Keratinocyte (primary cell): ENCODE measurements around the gene BATF3. TPM values are rescaled to one million over a fixed set of nuclear protein-coding genes. Genes with fewer than 3 reads are reported as not detected.

Experiments used
- DNase-seq: peaks from one replicate; pipeline ENCODE4 v3.0.0-alpha.2; 2011; ENCODE audit warnings: low read depth, missing footprints, low spot score
- FAIRE-seq: peaks from 2 replicates; lab custom pipeline; 2011; peaks lifted over from hg19 to GRCh38; lab: Jason Lieb, UNC
- H2AFZ ChIP-seq: 2 replicates; pipeline ENCODE4 v1.6.0; 2012; ENCODE audit warnings: low read length, control low read depth, inconsistent platforms; ENCODE audit not compliant: control insufficient read depth
- H3K27ac ChIP-seq: 2 replicates; pipeline ENCODE4 v1.5.1; 2011; ENCODE audit warnings: low read length; ENCODE audit not compliant: control insufficient read depth, insufficient read depth
- H3K27me3 ChIP-seq: 3 replicates; pipeline ENCODE4 v1.6.0; 2011; ENCODE audit warnings: low read length; ENCODE audit not compliant: control insufficient read depth, insufficient read depth; ENCODE audit errors: extremely low read depth
- H3K36me3 ChIP-seq, 2 experiments: 2 replicates in 1 of 2; 3 replicates in 1 of 2; pipeline ENCODE4 v1.5.1; 2011; ENCODE audit warnings: low read length in 2 of 2, mild to moderate bottlenecking in 1 of 2; ENCODE audit not compliant: control insufficient read depth in 2 of 2, insufficient read depth in 2 of 2; ENCODE audit errors: extremely low read depth in 1 of 2
- H3K4me1 ChIP-seq: 3 replicates; pipeline ENCODE4 v1.5.1; 2011; ENCODE audit warnings: low read length; ENCODE audit not compliant: control insufficient read depth, insufficient read depth; ENCODE audit errors: extremely low read depth
- H3K4me2 ChIP-seq: 3 replicates; pipeline ENCODE4 v1.6.0; 2011; ENCODE audit warnings: low read depth, low read length; ENCODE audit not compliant: control insufficient read depth, insufficient read depth; ENCODE audit errors: extremely low read depth
- H3K4me3 ChIP-seq, 3 experiments: fragments of 200-600 bp in 1 of 3; sonication (generic) in 1 of 3; 2 replicates in 2 of 3; 3 replicates in 1 of 3; pipeline ENCODE4 v1.5.1; 2011 to 2016; ENCODE audit warnings: low read length in 3 of 3, mild to moderate bottlenecking in 3 of 3, control low read depth in 2 of 3, inconsistent platforms in 1 of 3, low read depth in 1 of 3, mixed read lengths in 1 of 3, mixed run types in 1 of 3, moderate library complexity in 1 of 3; ENCODE audit not compliant: control insufficient read depth in 2 of 3, insufficient read depth in 2 of 3; ENCODE audit errors: extremely low read depth in 1 of 3
- H3K79me2 ChIP-seq: 2 replicates; pipeline ENCODE4 v1.6.0; 2012; ENCODE audit warnings: low read length; ENCODE audit not compliant: control insufficient read depth, insufficient read depth
- H3K9ac ChIP-seq: 3 replicates; pipeline ENCODE4 v1.6.0; 2011; ENCODE audit warnings: low read length; ENCODE audit not compliant: control insufficient read depth, insufficient read depth; ENCODE audit errors: extremely low read depth
- H3K9me1 ChIP-seq: 3 replicates; pipeline ENCODE4 v1.6.0; 2011; ENCODE audit warnings: low read length; ENCODE audit not compliant: control insufficient read depth, insufficient read depth; ENCODE audit errors: extremely low read depth
- H3K9me3 ChIP-seq: 2 replicates; pipeline ENCODE4 v1.5.1; 2012; ENCODE audit warnings: low read depth, low read length; ENCODE audit not compliant: control insufficient read depth
- H4K20me1 ChIP-seq: 3 replicates; pipeline ENCODE4 v1.6.0; 2011; ENCODE audit warnings: low read length; ENCODE audit not compliant: control insufficient read depth, insufficient read depth; ENCODE audit errors: extremely low read depth
- EZH2 ChIP-seq: IDR thresholded peaks from one replicate; pipeline ENCODE4 v1.6.1; 2012; ENCODE audit warnings: inconsistent platforms, mild to moderate bottlenecking, low read length, moderate library complexity
- dilution Hi-C: fragments of 300-500 bp; cut with MboI; formaldehyde crosslinking; loops from one replicate; pipeline ENCODE4 v1.7.0; 2020; ENCODE audit warnings: low sequenced_read_pairs; ENCODE audit not compliant: extremely low pct_ligation_motif_present
- polyA plus RNA-seq, 5 experiments: library from polyadenylated mRNA; depleted of rRNA in 3 of 5; stranded (reverse) in 3 of 5; stranded (forward) in 1 of 5; unstranded in 1 of 5; fragments of >200 nt; gene quantifications; 1 replicate in 1 of 5; 2 replicates in 3 of 5; 3 replicates in 1 of 5; pipeline versions ENCODE4 v1.2.1 to v1.2.3, GENCODE V29; 2011 to 2012; ENCODE audit warnings: missing spikeins in 2 of 5, low read depth in 1 of 5, low replicate concordance in 1 of 5
- TF ChIP-seq, protein P1 (sequence below), 3 experiments: IDR thresholded peaks in 1 of 3; conservative IDR thresholded peaks in 1 of 3; optimal IDR thresholded peaks in 1 of 3; 2 replicates in 2 of 3; 3 replicates in 1 of 3; pipeline versions ENCODE3 to v1.5.1; 2011; ENCODE audit warnings: low read length in 3 of 3, mild to moderate bottlenecking in 3 of 3, moderate library complexity in 2 of 3, control low read depth in 1 of 3, inconsistent platforms in 1 of 3; ENCODE audit not compliant: insufficient read depth in 2 of 3; ENCODE audit errors: extremely low read depth in 1 of 3

The BATF3 gene
- polyA plus RNA-seq, 1 donor (not counting 4 experiments of a cell fraction or from before 2014, with no cell fraction given) = not detected

DNA sequence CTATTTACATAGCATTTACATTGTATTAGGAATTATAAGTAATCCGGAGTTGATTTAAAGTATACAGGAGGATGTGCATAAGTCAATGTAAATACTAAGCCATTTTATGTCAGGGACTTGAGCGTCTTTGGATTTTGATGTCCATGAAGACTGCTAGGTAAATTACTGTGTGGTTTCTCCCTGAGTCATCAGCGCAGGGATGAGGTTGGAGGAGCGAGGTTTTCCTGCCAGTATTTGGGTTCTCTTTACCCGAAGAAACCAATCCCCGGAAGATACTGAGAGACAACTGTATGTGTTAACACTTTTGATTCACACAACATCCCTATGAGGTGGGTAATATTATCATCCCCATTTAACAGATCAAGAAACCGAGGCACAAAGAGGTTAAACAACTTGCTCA lies 29.3 kb downstream of the BATF3 start:
- no peaks in the 10 kb centered on the region for H3K9me3 ChIP-seq
- H3K36me3 ChIP-seq = no peaks in the 10 kb centered on the region
- no peak overlapping the region for H3K4me3 ChIP-seq
- H3K27ac ChIP-seq = no peak overlapping the region
- FAIRE-seq = no peak
- no peaks in the 10 kb centered on the region for H4K20me1 ChIP-seq
- no peak overlapping the region for H3K4me2 ChIP-seq
- no peaks in the 10 kb centered on the region for H3K79me2 ChIP-seq
- H3K9ac ChIP-seq = no peak overlapping the region
- TF ChIP-seq EZH2 = no peak
- TF ChIP-seq, protein P1, sequence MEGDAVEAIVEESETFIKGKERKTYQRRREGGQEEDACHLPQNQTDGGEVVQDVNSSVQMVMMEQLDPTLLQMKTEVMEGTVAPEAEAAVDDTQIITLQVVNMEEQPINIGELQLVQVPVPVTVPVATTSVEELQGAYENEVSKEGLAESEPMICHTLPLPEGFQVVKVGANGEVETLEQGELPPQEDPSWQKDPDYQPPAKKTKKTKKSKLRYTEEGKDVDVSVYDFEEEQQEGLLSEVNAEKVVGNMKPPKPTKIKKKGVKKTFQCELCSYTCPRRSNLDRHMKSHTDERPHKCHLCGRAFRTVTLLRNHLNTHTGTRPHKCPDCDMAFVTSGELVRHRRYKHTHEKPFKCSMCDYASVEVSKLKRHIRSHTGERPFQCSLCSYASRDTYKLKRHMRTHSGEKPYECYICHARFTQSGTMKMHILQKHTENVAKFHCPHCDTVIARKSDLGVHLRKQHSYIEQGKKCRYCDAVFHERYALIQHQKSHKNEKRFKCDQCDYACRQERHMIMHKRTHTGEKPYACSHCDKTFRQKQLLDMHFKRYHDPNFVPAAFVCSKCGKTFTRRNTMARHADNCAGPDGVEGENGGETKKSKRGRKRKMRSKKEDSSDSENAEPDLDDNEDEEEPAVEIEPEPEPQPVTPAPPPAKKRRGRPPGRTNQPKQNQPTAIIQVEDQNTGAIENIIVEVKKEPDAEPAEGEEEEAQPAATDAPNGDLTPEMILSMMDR (optimal IDR thresholded peaks at IDR 0.05 in 1 of 3, IDR thresholded peaks at IDR 0.05 in 1 of 3, conservative IDR thresholded peaks at IDR 0.05 in 1 of 3; ENCODE audit: extremely low read depth in 1 of 3, insufficient read depth in 2 of 3, low read length in 3 of 3) = no peak
- H3K9me1 ChIP-seq = no peaks in the 10 kb centered on the region
- peaks cover 3% of the 10 kb centered on the region for H3K27me3 ChIP-seq
- H2AFZ ChIP-seq = no peak overlapping the region
- dilution Hi-C loops = no loop called here
- DNase-seq = no peak
- H3K4me1 ChIP-seq = peaks cover 11% of the 10 kb centered on the region

DNA sequence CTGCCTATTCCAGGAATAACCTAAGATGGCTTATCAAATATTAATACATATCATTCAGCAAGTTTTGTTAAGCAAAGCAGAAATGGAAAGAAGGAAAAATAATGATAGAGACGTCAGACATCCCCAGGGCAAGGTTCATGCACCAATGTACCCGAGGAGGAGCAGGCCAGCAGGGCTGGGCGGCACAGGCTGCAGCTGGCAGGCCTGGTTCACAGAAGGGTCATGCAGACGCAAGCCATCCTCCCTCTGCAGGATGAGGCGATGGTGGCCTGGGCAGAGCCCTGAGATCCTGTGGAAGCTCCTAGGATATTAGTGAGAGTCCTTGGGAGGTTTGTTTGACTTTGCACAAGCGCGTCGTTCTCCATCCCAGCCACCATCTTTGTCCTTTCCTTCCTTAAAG lies 30.0 kb downstream of the BATF3 start:
- Histone ChIP-seq H3K27ac (no peak overlapping the region), H2AFZ (no peak overlapping the region), H3K79me2 (no peaks in the 10 kb centered on the region), H3K4me2 (no peak overlapping the region), H3K9me1 (no peaks in the 10 kb centered on the region), H3K4me3 (no peak overlapping the region), H3K4me1 (peaks cover 11% of the 10 kb centered on the region), H3K9me3 (no peaks in the 10 kb centered on the region), H3K36me3 (no peaks in the 10 kb centered on the region), H3K9ac (no peak overlapping the region), H3K27me3 (peaks cover 3% of the 10 kb centered on the region), H4K20me1 (no peaks in the 10 kb centered on the region)
- TF ChIP-seq, protein P1 (optimal IDR thresholded peaks at IDR 0.05 in 1 of 3, IDR thresholded peaks at IDR 0.05 in 1 of 3, conservative IDR thresholded peaks at IDR 0.05 in 1 of 3; ENCODE audit: extremely low read depth in 1 of 3, insufficient read depth in 2 of 3, low read length in 3 of 3) = no peak
- no peak for TF ChIP-seq EZH2
- no peak for DNase-seq
- dilution Hi-C loops = no loop called here
- no peak for FAIRE-seq
